ENCODE data around the gene C19orf47.
A peak's percentile ranks its signal among the peaks of the same experiment; 100 is the strongest.

Gene C19orf47

GRCh38 chr19:40348125-40348913 lies at the start of gene C19orf47, which contains the start of gene PLD3:
TSS of gene C19orf47 (minus strand) at chr19:40348397. CDS start at chr19:40341857, 6,540 bp downstream.
TSS of gene PLD3 (plus strand) at chr19:40348695. CDS start at chr19:40366484, 17,789 bp downstream.
- DNase-seq (ENCODE audit: low spot score), result peak; percentile 100

GRCh38 chr19:40397568-40397906 lies 49.3 kb upstream of the C19orf47 start:
- no peak for DNase-seq (ENCODE audit: low spot score)

- DNase-seq (ENCODE audit: low spot score), result no peak
These were observed 48.8 kb upstream of the C19orf47 start for GRCh38 chr19:40396886-40397567.

- no peak for DNase-seq (ENCODE audit: low spot score)
These were observed 47.8 kb upstream of the C19orf47 start for GRCh38 chr19:40395956-40396355.

- no peak for DNase-seq (ENCODE audit: low spot score)
These were observed 46.6 kb upstream of the C19orf47 start for GRCh38 chr19:40394816-40395210.

- no peak for DNase-seq (ENCODE audit: low spot score)
These were observed 46.0 kb upstream of the C19orf47 start for GRCh38 chr19:40393894-40394815.

GRCh38 chr19:40392894-40393517 lies 44.8 kb upstream of the C19orf47 start:
- no peak for DNase-seq (ENCODE audit: low spot score)

- no peak for DNase-seq (ENCODE audit: low spot score)
These were observed 43.9 kb upstream of the C19orf47 start for GRCh38 chr19:40392123-40392522.

GRCh38 chr19:40390084-40390742 lies 42.0 kb upstream of the C19orf47 start, which contains the start of gene HIPK4:
TSS of gene HIPK4 (minus strand) at chr19:40390181. CDS start at chr19:40389902, 279 bp downstream.
- no peak for DNase-seq (ENCODE audit: low spot score)

- no peak for DNase-seq (ENCODE audit: low spot score)
These were observed 41.3 kb upstream of the C19orf47 start for GRCh38 chr19:40389404-40390083.

- no peak for DNase-seq (ENCODE audit: low spot score)
These were observed 40.3 kb upstream of the C19orf47 start for GRCh38 chr19:40388481-40388880.

GRCh38 chr19:40387155-40387554 lies 39.0 kb upstream of the C19orf47 start:
- no peak for DNase-seq (ENCODE audit: low spot score)

GRCh38 chr19:40383668-40384248 lies 35.6 kb upstream of the C19orf47 start:
- no peak for DNase-seq (ENCODE audit: low spot score)

- DNase-seq (ENCODE audit: low spot score), result no peak
These were observed 33.1 kb upstream of the C19orf47 start for GRCh38 chr19:40381321-40381720.

GRCh38 chr19:40380199-40381037 lies 32.2 kb upstream of the C19orf47 start:
- DNase-seq (ENCODE audit: low spot score), result no peak

- no peak for DNase-seq (ENCODE audit: low spot score)
These were observed 31.4 kb upstream of the C19orf47 start for GRCh38 chr19:40379446-40380198.

GRCh38 chr19:40378509-40378908 lies 30.3 kb upstream of the C19orf47 start:
- no peak for DNase-seq (ENCODE audit: low spot score)

GRCh38 chr19:40377876-40378385 lies 29.7 kb upstream of the C19orf47 start:
- DNase-seq (ENCODE audit: low spot score), result no peak

All from germinal center (tissue), 1 donor.